Activated CD8-positive, alpha-beta T cell treated with anti-CD3 and anti-CD28 coated beads for 36 hours (primary cell): ENCODE results near the gene NAA38. TPM values are rescaled to one million over a fixed set of nuclear protein-coding genes. Genes with fewer than 3 reads are reported as not detected.

Source experiments
- ATAC-seq: fragments of 200-7000 bp; cut with Tn5 transposase; one replicate; pipeline ENCODE4 v1.10.0; 2021; ENCODE audit warnings: mild to moderate bottlenecking, moderate library complexity
- CTCF ChIA-PET: fragments of 350-600 bp; sonication (Branson Sonifier 250); formaldehyde crosslinking; loops from one replicate; lab custom pipeline; 2021; ENCODE audit warnings: antibody characterized with exemption; lab: Charles Lee
- POLR2A ChIA-PET: fragments of 350-600 bp; sonication (Branson Sonifier 250); formaldehyde crosslinking; loops from one replicate; lab custom pipeline; 2021; ENCODE audit warnings: antibody characterized with exemption; lab: Charles Lee
- DNase-seq: peaks from one replicate; pipeline ENCODE4 v3.0.0-alpha.2; 2020
- H3K27ac Mint-ChIP-seq: one replicate; pipeline ENCODE4 v1.8.0; 2021; ENCODE audit warnings: mild to moderate bottlenecking, mixed read lengths
- H3K27me3 Mint-ChIP-seq: one replicate; pipeline ENCODE4 v1.8.0; 2021; ENCODE audit warnings: mixed read lengths
- H3K36me3 Mint-ChIP-seq: one replicate; pipeline ENCODE4 v1.8.0; 2021; ENCODE audit warnings: low read depth, mixed read lengths
- H3K4me1 Mint-ChIP-seq: one replicate; pipeline ENCODE4 v1.8.0; 2021; ENCODE audit warnings: low read depth, mixed read lengths
- H3K4me3 Mint-ChIP-seq: one replicate; pipeline ENCODE4 v1.8.0; 2021; ENCODE audit warnings: mild to moderate bottlenecking, moderate library complexity, mixed read lengths
- H3K9me3 Mint-ChIP-seq: one replicate; pipeline ENCODE4 v1.8.0; 2021; ENCODE audit warnings: mixed read lengths
- CTCF ChIP-seq: fragments of 200-600 bp; IDR thresholded peaks from one replicate; pipeline ENCODE4 v1.8.0; 2022; ENCODE audit warnings: antibody characterized with exemption, mild to moderate bottlenecking
- intact Hi-C: fragments of 100-400 bp; cut with micrococcal nuclease; formaldehyde crosslinking; loops from one replicate; pipeline ENCODE4 v1.10.0; 2022
- total RNA-seq, 2 experiments: library from RNA; stranded (reverse); gene quantifications; one replicate each; pipeline ENCODE4 v1.2.3, GENCODE V29; 2021

NAA38 gene
- total RNA-seq, 2 experiments from 2014 or later = 72.8 to 77.2 TPM

GRCh38 chr17:7888184-7888920 is 31.0 kb upstream of the NAA38 start, which contains the start of gene CHD3:
Gene CHD3, plus strand, starts transcription at chr17:7888789. Its CDS starts 212 bp downstream, at chr17:7889001.
- Mint-ChIP-seq H3K4me1 (peaks cover 10% of the 10 kb centered on the region), H3K9me3 (no peaks in the 10 kb centered on the region), H3K4me3 (no peak within 1 kb of the TSS), H3K27me3 (no peaks in the 10 kb centered on the region), H3K36me3 (peaks cover 32% of the 10 kb centered on the region), H3K27ac (no peak within 1 kb of the TSS)
- no peak for TF ChIP-seq CTCF
- intact Hi-C loops = loop anchor here (5.0 kb wide), 1 partner anchor 46 kb away; no protein-coding TSS in a partner anchor
- DNase-seq = peak; percentile 77
- ChIA-PET POLR2A (interaction anchor here (0.9 to 1.8 kb wide), 4 partner anchors 8 to 101 kb away, joined by 3 to 9 read pairs (median 4); no protein-coding TSS in a partner anchor), CTCF (interaction anchor here (1.0 to 1.1 kb wide), 3 partner anchors 17 to 153 kb away, joined by 3 to 4 read pairs (median 3); no protein-coding TSS in a partner anchor)
- no peak for ATAC-seq

GRCh38 chr17:7887482-7888183 is 30.3 kb upstream of the NAA38 start:
- ChIA-PET CTCF (no interaction called here), POLR2A (interaction anchor here (1.8 kb wide), 2 partner anchors 11 to 23 kb away, joined by 4 to 9 read pairs; no protein-coding TSS in a partner anchor)
- Mint-ChIP-seq H3K4me3 (no peak overlapping the region), H3K4me1 (peaks cover 10% of the 10 kb centered on the region), H3K27me3 (no peaks in the 10 kb centered on the region), H3K36me3 (peaks cover 30% of the 10 kb centered on the region), H3K9me3 (no peaks in the 10 kb centered on the region), H3K27ac (no peak overlapping the region)
- DNase-seq (peak; percentile 98), ATAC-seq (peak; percentile 79)
- no peak for TF ChIP-seq CTCF
- intact Hi-C loops = loop anchor here (5.0 kb wide), 1 partner anchor 45 kb away; no protein-coding TSS in a partner anchor

GRCh38 chr17:7887038-7887481 is 29.7 kb upstream of the NAA38 start:
- Mint-ChIP-seq H3K4me1 (peaks cover 10% of the 10 kb centered on the region), H3K27ac (no peak overlapping the region), H3K27me3 (no peaks in the 10 kb centered on the region), H3K9me3 (no peaks in the 10 kb centered on the region), H3K36me3 (peaks cover 29% of the 10 kb centered on the region), H3K4me3 (no peak overlapping the region)
- ATAC-seq (no peak), DNase-seq (no peak)
- intact Hi-C loops = loop anchor here (5.0 kb wide), 1 partner anchor 45 kb away; no protein-coding TSS in a partner anchor
- no peak for TF ChIP-seq CTCF
- ChIA-PET POLR2A (interaction anchor here (1.0 to 1.8 kb wide), 4 partner anchors 23 to 335 kb away, joined by 3 to 4 read pairs (median 4); no protein-coding TSS in a partner anchor), CTCF (interaction anchor here (1.0 to 1.5 kb wide), 2 partner anchors 27 to 46 kb away, joined by 3 to 5 read pairs; no protein-coding TSS in a partner anchor)

GRCh38 chr17:7886227-7887037 is 29.1 kb upstream of the NAA38 start:
- Mint-ChIP-seq H3K36me3 (peaks cover 26% of the 10 kb centered on the region), H3K9me3 (no peaks in the 10 kb centered on the region), H3K4me1 (peaks cover 10% of the 10 kb centered on the region), H3K4me3 (no peak overlapping the region), H3K27me3 (no peaks in the 10 kb centered on the region), H3K27ac (no peak overlapping the region)
- POLR2A ChIA-PET = interaction anchor here (0.7 to 1.8 kb wide), 15 partner anchors 9 to 396 kb away, joined by 3 to 16 read pairs (median 4); partner anchors contain the start of genes NAA38 and RNF227
- CTCF ChIA-PET = interaction anchor here (1.0 to 1.5 kb wide), 3 partner anchors 26 to 51 kb away, joined by 3 to 5 read pairs (median 4); no protein-coding TSS in a partner anchor
- no peak for TF ChIP-seq CTCF
- intact Hi-C loops = loop anchor here (5.0 kb wide), 1 partner anchor 44 kb away; no protein-coding TSS in a partner anchor
- peak; percentile 4 for ATAC-seq
- DNase-seq = peak; percentile 78
